ENCODE measurements around the gene ID1. TPM values are rescaled to one million over a fixed set of nuclear protein-coding genes. Genes with fewer than 3 reads are reported as not detected.
"Not testable (repeated sequence)": the region's sequence is repeated elsewhere in the genome, so short reads cannot be mapped to it uniquely, and the experiment has no call there.

Gene ID1
- total RNA-seq, 1 experiment from 2014 or later, result 315 TPM

- DNase-seq (ENCODE audit: low read depth), result peak; percentile 39
These were observed 31.4 kb upstream of the ID1 start for GRCh38 chr20:31573555-31574321.

- DNase-seq (ENCODE audit: low read depth), result not testable (repeated sequence)
These were observed 30.1 kb upstream of the ID1 start for GRCh38 chr20:31574986-31575385.

DNA sequence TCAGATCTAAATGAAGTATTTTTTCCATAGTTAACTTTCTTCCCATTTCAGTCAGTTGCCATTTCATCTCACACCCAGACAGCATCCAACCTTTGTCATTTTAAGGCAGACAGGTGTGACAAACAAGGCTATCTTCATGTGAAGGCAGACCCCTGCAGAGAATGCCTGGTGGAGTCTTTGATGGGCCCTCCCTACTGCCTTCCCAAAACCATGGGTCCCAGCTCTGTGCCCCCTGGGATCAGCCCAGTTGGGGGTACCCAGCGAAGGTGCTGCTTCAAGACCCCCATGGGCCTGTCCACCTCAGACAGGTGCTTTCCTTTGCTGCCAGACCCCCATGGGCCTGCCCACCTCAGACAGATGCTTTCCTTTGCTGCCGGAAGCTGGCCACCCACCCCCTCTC is 28.3 kb upstream of the ID1 start:
- no peak for DNase-seq (ENCODE audit: low read depth)

DNA sequence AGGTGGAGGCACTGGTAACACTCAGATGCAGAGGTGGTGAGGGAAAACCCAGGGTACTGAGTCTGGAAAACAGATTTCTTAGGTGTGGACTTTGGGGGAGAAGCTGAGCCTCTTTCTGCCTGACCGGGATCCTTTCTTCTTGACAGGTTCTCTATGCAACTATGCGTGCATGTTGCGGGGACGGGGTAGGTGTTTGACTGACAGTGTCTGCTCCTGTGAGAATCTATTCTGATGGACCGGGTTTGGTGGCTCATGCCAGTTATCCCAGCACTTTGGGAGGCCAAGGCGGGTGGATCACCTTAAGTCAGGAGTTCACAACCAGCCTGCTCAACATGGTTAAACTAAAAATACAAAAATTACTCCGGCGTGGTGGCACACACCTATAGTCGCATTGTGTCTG is 27.9 kb upstream of the ID1 start:
- DNase-seq (ENCODE audit: low read depth), result no peak

DNA sequence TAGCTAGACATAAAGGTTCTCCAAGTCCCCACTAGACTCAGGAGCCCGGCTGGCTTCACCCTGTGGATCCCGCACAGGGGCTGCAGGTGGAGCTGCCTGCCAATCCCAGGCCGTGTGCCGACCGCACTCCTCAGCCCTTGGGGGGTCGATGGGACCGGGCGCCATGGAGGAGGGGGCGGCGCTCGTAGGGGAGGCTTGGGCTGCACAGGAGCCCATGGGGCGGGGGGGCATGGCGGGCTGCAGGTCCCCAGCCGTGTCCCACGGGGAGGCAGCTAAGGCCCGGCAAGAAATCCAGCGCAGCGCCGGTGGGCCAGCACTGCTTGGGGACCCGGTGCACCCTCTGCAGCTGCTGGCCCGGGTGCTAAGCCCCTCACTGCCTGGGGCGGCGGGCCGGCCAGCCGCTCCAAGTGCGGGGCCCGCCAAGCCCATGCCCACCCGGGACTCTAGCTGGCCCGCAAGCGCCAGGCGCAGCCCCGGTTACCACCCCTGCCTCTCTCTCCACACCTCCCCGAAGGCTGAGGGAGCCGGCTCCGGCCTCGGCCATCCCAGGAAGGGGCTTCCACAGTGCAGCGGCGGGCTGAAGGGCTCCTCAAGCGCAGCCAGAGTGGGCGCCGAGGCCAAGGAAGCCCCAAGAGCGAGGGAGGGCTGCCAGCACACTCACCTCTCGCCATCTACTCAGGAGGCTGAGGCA is 26.5 kb upstream of the ID1 start:
- no peak for DNase-seq (ENCODE audit: low read depth)

- DNase-seq (ENCODE audit: low read depth), result no peak
These were observed 25.8 kb upstream of the ID1 start for GRCh38 chr20:31579245-31579644.

DNA sequence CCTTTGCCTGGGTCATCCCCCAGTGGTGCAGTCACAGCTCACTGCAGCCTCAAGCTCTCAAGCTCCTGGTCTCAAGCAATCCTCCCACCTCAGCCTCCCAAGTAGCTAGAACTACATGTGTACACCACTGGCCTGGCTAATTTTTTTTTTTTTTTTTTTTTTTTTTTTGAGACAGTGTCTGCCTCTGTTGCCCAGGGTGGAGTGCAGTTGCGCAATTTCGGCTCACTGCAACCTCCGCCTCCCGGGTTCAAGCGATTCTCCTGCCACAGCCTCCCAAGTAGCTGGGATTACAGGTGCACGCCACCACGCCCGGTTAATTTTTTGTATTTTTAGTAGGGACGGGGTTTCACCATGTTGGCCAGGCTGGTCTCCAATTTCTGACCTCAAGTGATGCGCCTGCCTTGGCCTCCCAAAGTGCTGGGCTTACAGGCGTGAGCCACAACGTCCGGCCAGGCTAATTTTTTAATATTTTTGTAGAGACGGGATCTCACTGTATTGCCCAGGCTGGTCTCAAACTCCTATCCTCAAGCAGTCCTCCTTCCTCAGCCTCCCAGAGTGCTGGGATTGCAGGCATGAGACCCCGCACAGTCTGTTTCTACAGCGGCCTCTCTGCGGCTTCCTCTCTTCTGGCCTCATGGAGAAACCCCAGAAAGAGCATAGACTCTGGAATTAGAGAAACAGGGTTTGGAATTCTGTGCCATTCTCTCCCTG is 25.0 kb upstream of the ID1 start:
- DNase-seq (ENCODE audit: low read depth), result not testable (repeated sequence)

DNA sequence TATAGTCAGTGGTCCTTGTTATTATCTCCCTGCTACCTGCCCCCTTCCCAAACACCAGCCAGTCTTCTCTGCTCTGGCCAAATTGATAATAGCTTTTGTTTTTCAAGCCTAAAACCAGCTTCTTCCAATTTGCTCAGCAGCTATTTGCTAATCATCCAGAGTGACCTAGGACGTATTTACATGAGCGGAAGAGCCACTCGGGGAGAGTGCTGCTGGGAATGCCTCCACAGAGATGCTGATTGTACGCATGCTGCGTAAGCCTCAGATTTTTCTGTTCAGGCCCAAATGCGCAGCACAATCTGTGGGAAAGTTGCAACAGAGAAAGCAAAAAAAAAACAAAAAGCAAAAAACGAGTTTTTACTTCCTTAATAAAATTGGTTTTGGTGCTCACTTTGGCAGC is 24.4 kb upstream of the ID1 start:
- no peak for DNase-seq (ENCODE audit: low read depth)

DNA sequence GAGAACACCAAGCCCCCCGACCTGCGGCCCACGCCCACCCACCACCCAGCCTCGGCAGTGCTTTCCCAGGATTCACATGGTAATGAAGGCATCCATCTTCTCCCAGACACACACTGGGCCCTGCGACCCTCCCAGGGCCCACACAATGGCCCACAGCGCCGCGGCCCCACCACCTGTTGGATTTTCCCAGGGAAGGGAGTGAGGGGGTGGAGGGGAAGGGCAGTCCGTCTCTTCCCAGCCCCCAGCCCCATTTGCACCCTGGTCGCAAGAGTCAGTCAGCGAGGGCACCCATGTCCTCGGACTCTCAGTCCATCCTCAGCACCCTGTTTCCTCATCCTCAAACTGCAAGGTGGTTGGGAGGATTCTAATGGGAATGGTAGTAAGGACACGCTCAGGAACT is 23.7 kb upstream of the ID1 start:
- DNase-seq (ENCODE audit: low read depth), result no peak

- peak; percentile 81 for DNase-seq (ENCODE audit: low read depth)
These were observed 17.3 kb upstream of the ID1 start for GRCh38 chr20:31587545-31588389.

DNA sequence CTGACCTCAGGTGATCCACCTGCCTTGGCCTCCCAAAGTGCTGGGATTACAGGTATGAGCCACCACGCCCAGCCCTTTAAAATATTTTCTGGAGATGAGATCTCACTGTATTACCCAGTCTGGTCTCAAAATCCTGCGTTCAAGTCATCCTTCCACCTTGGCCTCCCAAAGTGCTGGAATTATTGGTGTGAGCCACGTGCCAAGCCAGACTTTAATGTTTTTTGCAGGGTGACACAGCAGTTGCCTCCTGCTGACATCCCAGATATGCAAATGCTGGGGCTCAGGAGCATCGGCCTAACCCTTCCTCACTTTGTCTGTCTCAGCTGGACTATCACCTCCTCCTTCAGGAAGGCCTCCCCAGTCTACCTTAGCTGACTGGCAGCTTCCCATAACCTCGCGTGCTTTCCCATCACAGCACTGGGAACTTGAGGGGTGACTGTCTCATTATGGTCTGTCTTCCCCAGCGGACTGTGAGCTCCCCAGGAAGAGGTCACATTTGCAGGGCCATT is 14.3 kb upstream of the ID1 start:
- DNase-seq (ENCODE audit: low read depth), result no peak

GRCh38 chr20:31593221-31594001 is 11.7 kb upstream of the ID1 start:
- peak; percentile 100 for DNase-seq (ENCODE audit: low read depth)

GRCh38 chr20:31594002-31594557 is 11.0 kb upstream of the ID1 start:
- DNase-seq (ENCODE audit: low read depth), result no peak

- DNase-seq (ENCODE audit: low read depth), result peak; percentile 33
These were observed 10.3 kb upstream of the ID1 start for GRCh38 chr20:31594558-31595379.

- no peak for DNase-seq (ENCODE audit: low read depth)
These were observed 9.8 kb upstream of the ID1 start for GRCh38 chr20:31595380-31595653.

DNA sequence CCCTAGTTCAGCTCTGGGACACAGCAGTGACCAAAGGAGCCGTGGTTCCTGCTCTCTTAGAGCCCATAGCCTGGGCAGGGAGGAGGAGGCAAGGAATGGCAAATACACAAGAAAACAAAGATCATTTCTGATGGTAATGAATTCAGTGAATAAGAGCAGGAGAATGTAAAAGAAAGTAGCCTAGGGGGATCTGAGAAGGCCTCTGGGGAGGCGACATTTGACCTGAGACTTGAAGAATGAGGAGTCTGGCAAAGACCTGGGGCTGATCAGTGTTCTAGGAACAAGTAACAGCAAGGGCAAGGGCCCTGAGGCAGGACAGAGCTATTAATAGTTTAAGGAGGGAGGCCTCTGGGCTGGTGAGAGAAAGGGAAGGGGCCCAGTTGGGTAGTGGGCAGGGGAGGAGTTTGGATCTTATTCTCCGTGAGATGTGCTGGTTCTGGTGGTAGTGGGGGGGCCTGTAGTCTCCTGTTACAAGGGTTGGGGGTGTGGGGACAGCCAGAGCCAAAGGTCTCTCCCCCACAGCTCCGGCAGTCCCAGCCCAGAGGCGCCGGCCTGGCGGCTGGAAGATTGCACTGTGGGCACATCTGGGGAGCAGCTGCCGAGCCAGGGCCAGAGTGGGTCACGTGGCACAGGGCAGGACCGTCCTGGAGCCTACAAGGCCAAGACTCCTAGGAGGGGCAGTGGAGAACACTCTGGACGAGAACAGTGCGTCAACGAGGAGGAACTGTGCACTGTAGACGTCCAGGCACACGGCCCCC is 9.3 kb upstream of the ID1 start:
- peak; percentile 100 for DNase-seq (ENCODE audit: low read depth)

DNA sequence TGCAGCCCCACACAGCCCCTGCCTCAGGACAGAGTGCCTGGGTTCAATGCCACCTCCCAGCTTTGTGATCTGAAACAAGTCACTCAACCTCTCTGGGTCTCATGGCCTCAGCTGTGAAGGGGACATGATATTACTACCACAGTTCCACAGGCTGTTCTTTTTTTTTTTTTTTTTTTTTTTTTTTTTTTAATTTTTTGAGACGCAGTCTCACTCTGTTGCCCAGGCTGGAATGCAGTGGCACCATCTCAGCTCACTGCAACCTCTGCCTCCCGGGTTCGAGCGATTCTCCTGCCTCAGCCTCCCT is 8.7 kb upstream of the ID1 start:
- DNase-seq (ENCODE audit: low read depth), result not testable (repeated sequence)

DNA sequence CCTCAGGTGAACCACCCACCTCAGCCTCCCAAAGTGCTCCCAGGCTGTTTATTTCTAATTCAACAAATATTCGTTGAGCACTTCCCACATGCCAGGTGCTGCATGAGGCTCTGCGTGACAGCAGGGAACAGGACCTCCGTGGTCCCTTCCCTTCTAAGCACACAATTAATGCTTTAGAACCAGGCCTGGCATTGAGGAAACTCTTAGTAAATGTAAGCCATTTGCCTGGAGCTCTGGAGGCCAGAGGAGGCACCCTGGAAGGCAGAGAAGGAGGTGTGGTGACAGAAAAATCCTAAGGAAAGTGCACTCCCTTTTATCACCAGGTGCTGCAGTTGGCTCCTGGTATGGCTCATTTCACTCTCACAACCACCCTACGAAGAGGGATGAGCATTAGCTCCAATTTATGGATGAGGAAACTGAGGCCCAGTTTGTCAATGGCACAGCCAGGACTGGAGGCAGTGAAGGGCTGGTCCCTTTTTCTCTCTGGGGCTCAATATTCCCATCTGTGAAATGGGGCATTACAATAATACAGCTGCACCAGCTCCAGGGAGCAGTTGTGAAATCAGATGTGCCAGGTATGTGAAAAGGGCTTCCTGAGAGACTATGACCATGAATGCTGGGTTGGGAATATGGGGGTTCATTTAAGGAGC is 8.1 kb upstream of the ID1 start:
- DNase-seq (ENCODE audit: low read depth), result no peak

GRCh38 chr20:31597481-31597855 is 7.6 kb upstream of the ID1 start:
- no peak for DNase-seq (ENCODE audit: low read depth)

All from RPMI7951 (cell line).